ENCODE data around the gene DYNC2H1. TPM values are rescaled to one million over a fixed set of nuclear protein-coding genes. Genes with fewer than 3 reads are reported as not detected.
"Not testable (repeated sequence)": the region's sequence is repeated elsewhere in the genome, so short reads cannot be mapped to it uniquely, and the experiment has no call there.

DYNC2H1 gene
- total RNA-seq, 2 donors from 2014 or later = 7.3 to 20.0 TPM

- no peak overlapping the region for H3K4me3 ChIP-seq
- no peaks in the 10 kb centered on the region for H3K9me3 ChIP-seq
- no peak overlapping the region for H3K27ac ChIP-seq
- H3K4me1 ChIP-seq (ENCODE audit: control insufficient read depth in 1 of 2, low read depth in 2 of 2) = no peaks in the 10 kb centered on the region
- no peak for TF ChIP-seq CTCF (IDR thresholded peaks at IDR 0.05)
- DNase-seq (ENCODE audit: low spot score) (no peak), ATAC-seq (ENCODE audit: insufficient number of reproducible peaks, low FRiP score, low read depth) (no peak)
- H3K36me3 ChIP-seq = peaks cover 2% of the 10 kb centered on the region
- H3K27me3 ChIP-seq (replicated peaks; ENCODE audit: insufficient read depth) = no peaks in the 10 kb centered on the region
Measured at GRCh38 chr11:103125462-103125861, 16.2 kb downstream of the DYNC2H1 start.

GRCh38 chr11:103141986-103142385, 32.8 kb downstream of the DYNC2H1 start:
- H3K27ac ChIP-seq; H3K4me3 ChIP-seq; DNase-seq (ENCODE audit: low spot score); H3K36me3 ChIP-seq; ATAC-seq (ENCODE audit: insufficient number of reproducible peaks, low FRiP score, low read depth); H3K27me3 ChIP-seq (replicated peaks; ENCODE audit: insufficient read depth); H3K4me1 ChIP-seq (ENCODE audit: control insufficient read depth in 1 of 2, low read depth in 2 of 2); H3K9me3 ChIP-seq: not testable (repeated sequence)

GRCh38 chr11:103147627-103148026, 38.4 kb downstream of the DYNC2H1 start:
- Histone ChIP-seq H3K27me3 (replicated peaks; ENCODE audit: insufficient read depth) (no peaks in the 10 kb centered on the region), H3K27ac (no peak overlapping the region), H3K9me3 (no peaks in the 10 kb centered on the region), H3K36me3 (no peaks in the 10 kb centered on the region), H3K4me3 (no peak overlapping the region), H3K4me1 (ENCODE audit: control insufficient read depth in 1 of 2, low read depth in 2 of 2) (no peaks in the 10 kb centered on the region)
- no peak for TF ChIP-seq CTCF (IDR thresholded peaks at IDR 0.05)
- ATAC-seq (ENCODE audit: insufficient number of reproducible peaks, low FRiP score, low read depth) = no peak
- DNase-seq (ENCODE audit: low spot score) = no peak

GRCh38 chr11:103157542-103157941, 48.3 kb downstream of the DYNC2H1 start:
- TF ChIP-seq CTCF (IDR thresholded peaks at IDR 0.05) = no peak
- Histone ChIP-seq H3K36me3 (no peaks in the 10 kb centered on the region), H3K4me1 (ENCODE audit: control insufficient read depth in 1 of 2, low read depth in 2 of 2) (no peaks in the 10 kb centered on the region), H3K9me3 (no peaks in the 10 kb centered on the region), H3K27me3 (replicated peaks; ENCODE audit: insufficient read depth) (no peaks in the 10 kb centered on the region), H3K4me3 (no peak overlapping the region), H3K27ac (no peak overlapping the region)
- no peak for DNase-seq (ENCODE audit: low spot score)
- ATAC-seq (ENCODE audit: insufficient number of reproducible peaks, low FRiP score, low read depth) = no peak

- Histone ChIP-seq H3K36me3 (peaks cover 6% of the 10 kb centered on the region), H3K27ac (no peak overlapping the region)
Measured at GRCh38 chr11:103164093-103164796, 55.0 kb downstream of the DYNC2H1 start.

More at GRCh38 chr11:103164093-103164796, 55.0 kb downstream of the DYNC2H1 start:
- H3K4me1 ChIP-seq (ENCODE audit: control insufficient read depth in 1 of 2, low read depth in 2 of 2) = no peaks in the 10 kb centered on the region
- ATAC-seq (ENCODE audit: insufficient number of reproducible peaks, low FRiP score, low read depth) (no peak), DNase-seq (ENCODE audit: low spot score) (no peak)
- H3K27me3 ChIP-seq (replicated peaks; ENCODE audit: insufficient read depth) = no peaks in the 10 kb centered on the region
- no peak overlapping the region for H3K4me3 ChIP-seq
- TF ChIP-seq CTCF (IDR thresholded peaks at IDR 0.05) = no peak
- H3K9me3 ChIP-seq = no peaks in the 10 kb centered on the region
